Neural progenitor cell (in vitro differentiated cells): ENCODE results near the gene SPEF2.

Source experiments
- EZH2 ChIP-seq: fragments of 200-600 bp; sonication (generic); IDR thresholded peaks from 2 replicates; pipeline ENCODE4 v1.6.1; 2017; ENCODE audit warnings: antibody characterized with exemption, mild to moderate bottlenecking, moderate library complexity
- TF ChIP-seq, protein P1 (sequence below): fragments of 200-600 bp; sonication (generic); IDR thresholded peaks from 2 replicates; pipeline ENCODE4 v1.5.1; 2017; ENCODE audit warnings: antibody characterized with exemption, mild to moderate bottlenecking

DNA sequence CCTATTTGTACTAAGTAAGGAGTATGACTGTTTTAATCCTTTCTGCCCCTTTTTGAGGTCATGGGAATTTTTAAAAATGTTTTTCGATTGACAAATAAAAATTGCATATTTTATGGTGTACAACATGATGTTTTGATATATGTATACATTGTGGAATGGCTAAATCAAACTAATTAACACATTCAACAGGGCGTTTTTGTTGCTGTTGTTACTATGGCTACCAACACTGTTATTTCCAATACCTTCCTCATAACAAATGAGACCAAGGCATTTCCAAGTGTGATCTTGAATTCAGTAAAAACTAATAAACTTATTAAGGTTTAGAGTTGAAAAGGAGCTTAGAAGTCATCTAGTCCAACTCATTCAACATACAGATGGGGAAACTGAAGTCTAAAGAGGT is 30.2 kb upstream of the SPEF2 start:
- TF ChIP-seq EZH2 = no peak
- TF ChIP-seq, protein P1, sequence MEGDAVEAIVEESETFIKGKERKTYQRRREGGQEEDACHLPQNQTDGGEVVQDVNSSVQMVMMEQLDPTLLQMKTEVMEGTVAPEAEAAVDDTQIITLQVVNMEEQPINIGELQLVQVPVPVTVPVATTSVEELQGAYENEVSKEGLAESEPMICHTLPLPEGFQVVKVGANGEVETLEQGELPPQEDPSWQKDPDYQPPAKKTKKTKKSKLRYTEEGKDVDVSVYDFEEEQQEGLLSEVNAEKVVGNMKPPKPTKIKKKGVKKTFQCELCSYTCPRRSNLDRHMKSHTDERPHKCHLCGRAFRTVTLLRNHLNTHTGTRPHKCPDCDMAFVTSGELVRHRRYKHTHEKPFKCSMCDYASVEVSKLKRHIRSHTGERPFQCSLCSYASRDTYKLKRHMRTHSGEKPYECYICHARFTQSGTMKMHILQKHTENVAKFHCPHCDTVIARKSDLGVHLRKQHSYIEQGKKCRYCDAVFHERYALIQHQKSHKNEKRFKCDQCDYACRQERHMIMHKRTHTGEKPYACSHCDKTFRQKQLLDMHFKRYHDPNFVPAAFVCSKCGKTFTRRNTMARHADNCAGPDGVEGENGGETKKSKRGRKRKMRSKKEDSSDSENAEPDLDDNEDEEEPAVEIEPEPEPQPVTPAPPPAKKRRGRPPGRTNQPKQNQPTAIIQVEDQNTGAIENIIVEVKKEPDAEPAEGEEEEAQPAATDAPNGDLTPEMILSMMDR = no peak
